Peyer's patch (tissue), 4 donors: ENCODE data around the gene COQ9. TPM values are rescaled to one million over a fixed set of nuclear protein-coding genes. Genes with fewer than 3 reads are reported as not detected.

Experiments used
- DNase-seq, 3 donors: peaks; one replicate each; pipeline ENCODE4 v3.0.0-alpha.2; 2017 to 2019
- H3K27ac ChIP-seq, 4 donors: fragments of 200-600 bp; sonication (generic); one replicate each; pipeline ENCODE4 v1.5.1; 2016 to 2019
- H3K27me3 ChIP-seq, 2 donors: fragments of 200-600 bp; sonication (generic); one replicate each; pipeline ENCODE4 v1.5.1; 2019
- H3K36me3 ChIP-seq, 3 donors: fragments of 200-600 bp; sonication (generic); one replicate each; pipeline ENCODE4 v1.5.1; 2016 to 2019
- H3K4me1 ChIP-seq, 4 donors: fragments of 200-600 bp; sonication (generic); one replicate each; pipeline ENCODE4 v1.5.1; 2016 to 2019
- H3K4me3 ChIP-seq, 4 donors: fragments of 200-600 bp; sonication (generic); 1 replicate in 3 of 4; 2 replicates in 1 of 4; pipeline ENCODE4 v1.5.1; 2016 to 2019; ENCODE audit warnings: mild to moderate bottlenecking in 1 of 4
- H3K9me3 ChIP-seq, 4 donors: fragments of 200-600 bp; sonication (generic); one replicate each; pipeline ENCODE4 v1.5.1; 2016 to 2019; ENCODE audit warnings: mild to moderate bottlenecking in 1 of 4
- POLR2A ChIP-seq, 2 donors: fragments of 450-650 bp; IDR thresholded peaks; one replicate each; pipeline ENCODE4 v1.5.1; 2017; ENCODE audit warnings: antibody characterized with exemption in 2 of 2, mild to moderate bottlenecking in 2 of 2, moderate library complexity in 2 of 2
- total RNA-seq, 4 donors: library from RNA; depleted of rRNA; stranded (reverse); fragments of >200 nt; gene quantifications; one replicate each; pipeline ENCODE4 v1.1.0, GENCODE V29; 2016
- TF ChIP-seq, protein P1 (sequence below), 6 experiments: fragments of 450-650 bp in 4 of 6; fragments of 200-600 bp in 2 of 6; sonication (generic) in 1 of 6; IDR thresholded peaks; one replicate each; pipeline ENCODE4 v1.5.1; 2017 to 2019; ENCODE audit warnings: antibody characterized with exemption in 6 of 6, mild to moderate bottlenecking in 3 of 6, moderate library complexity in 1 of 6

The COQ9 gene
- total RNA-seq, 4 donors from 2014 or later, result 87.5 to 154 (median 122) TPM

DNA sequence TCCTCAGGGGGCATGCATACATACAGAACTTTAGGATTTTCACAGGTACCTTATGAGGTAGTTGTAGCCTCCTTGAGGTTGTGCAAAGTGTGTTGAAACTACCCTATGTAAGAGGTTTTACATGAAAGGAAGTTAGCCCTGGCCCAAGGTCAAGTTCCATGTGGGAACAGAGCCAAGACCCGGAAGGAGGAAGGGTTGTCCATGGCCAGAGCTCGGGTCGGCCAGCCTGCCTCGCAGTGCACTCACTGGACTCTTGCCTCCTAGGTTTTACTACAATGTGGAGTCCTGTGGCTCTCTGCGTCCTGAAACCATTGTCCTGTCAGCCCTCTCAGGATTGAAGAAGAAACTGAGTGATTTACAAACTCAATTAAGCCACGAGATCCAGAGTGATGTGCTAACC is 23.4 kb downstream of the COQ9 start:
- H3K27ac ChIP-seq, result peak overlapping the region in 2 of 4 donors; percentile 71 to 81
- H3K4me3 ChIP-seq, result no peak overlapping the region
- peaks cover 0 to 92% (median 0%) of the 10 kb centered on the region in 3 donors for H3K36me3 ChIP-seq
- DNase-seq, result peak; percentile 15 to 84 (median 80)
- H3K9me3 ChIP-seq, result no peaks in the 10 kb centered on the region
- no peaks in the 10 kb centered on the region for H3K27me3 ChIP-seq
- TF ChIP-seq, protein P1, sequence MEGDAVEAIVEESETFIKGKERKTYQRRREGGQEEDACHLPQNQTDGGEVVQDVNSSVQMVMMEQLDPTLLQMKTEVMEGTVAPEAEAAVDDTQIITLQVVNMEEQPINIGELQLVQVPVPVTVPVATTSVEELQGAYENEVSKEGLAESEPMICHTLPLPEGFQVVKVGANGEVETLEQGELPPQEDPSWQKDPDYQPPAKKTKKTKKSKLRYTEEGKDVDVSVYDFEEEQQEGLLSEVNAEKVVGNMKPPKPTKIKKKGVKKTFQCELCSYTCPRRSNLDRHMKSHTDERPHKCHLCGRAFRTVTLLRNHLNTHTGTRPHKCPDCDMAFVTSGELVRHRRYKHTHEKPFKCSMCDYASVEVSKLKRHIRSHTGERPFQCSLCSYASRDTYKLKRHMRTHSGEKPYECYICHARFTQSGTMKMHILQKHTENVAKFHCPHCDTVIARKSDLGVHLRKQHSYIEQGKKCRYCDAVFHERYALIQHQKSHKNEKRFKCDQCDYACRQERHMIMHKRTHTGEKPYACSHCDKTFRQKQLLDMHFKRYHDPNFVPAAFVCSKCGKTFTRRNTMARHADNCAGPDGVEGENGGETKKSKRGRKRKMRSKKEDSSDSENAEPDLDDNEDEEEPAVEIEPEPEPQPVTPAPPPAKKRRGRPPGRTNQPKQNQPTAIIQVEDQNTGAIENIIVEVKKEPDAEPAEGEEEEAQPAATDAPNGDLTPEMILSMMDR (IDR thresholded peaks at IDR 0.05), result no peak
- peak in 1 of 2 donors; percentile 19 for TF ChIP-seq POLR2A (IDR thresholded peaks at IDR 0.05)
- H3K4me1 ChIP-seq, result peaks cover 0 to 40% (median 5%) of the 10 kb centered on the region in 4 donors

DNA sequence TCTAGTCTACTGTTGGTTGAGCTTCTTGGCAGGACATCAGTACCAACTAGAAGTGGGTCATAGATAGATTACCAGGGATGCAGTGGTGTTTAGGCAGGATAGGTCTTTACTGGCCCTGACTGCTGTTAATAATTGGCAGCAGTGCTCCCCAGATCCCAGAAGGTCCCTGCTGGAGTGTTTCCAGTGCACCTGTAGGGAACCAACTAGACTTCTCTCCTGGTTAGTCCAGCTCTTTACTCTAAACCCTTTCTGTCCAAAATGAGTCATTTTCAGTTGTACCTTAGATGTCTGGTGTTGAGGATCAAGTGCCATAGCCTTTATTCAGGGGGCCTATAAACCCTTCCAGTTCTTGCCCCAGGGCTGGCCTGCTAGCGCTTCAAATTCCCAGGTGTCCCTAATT is 23.9 kb downstream of the COQ9 start:
- H3K9me3 ChIP-seq, result no peaks in the 10 kb centered on the region
- H3K4me1 ChIP-seq, result peaks cover 0 to 44% (median 7%) of the 10 kb centered on the region in 4 donors
- DNase-seq, result peak in 1 of 3 donors; percentile 6
- H3K27ac ChIP-seq, result peak overlapping the region in 2 of 4 donors; percentile 71 to 81
- H3K27me3 ChIP-seq, result no peaks in the 10 kb centered on the region
- no peak for TF ChIP-seq POLR2A (IDR thresholded peaks at IDR 0.05)
- TF ChIP-seq, protein P1 (IDR thresholded peaks at IDR 0.05), result no peak
- H3K4me3 ChIP-seq, result no peak overlapping the region
- H3K36me3 ChIP-seq, result peaks cover 0 to 87% (median 0%) of the 10 kb centered on the region in 3 donors

DNA sequence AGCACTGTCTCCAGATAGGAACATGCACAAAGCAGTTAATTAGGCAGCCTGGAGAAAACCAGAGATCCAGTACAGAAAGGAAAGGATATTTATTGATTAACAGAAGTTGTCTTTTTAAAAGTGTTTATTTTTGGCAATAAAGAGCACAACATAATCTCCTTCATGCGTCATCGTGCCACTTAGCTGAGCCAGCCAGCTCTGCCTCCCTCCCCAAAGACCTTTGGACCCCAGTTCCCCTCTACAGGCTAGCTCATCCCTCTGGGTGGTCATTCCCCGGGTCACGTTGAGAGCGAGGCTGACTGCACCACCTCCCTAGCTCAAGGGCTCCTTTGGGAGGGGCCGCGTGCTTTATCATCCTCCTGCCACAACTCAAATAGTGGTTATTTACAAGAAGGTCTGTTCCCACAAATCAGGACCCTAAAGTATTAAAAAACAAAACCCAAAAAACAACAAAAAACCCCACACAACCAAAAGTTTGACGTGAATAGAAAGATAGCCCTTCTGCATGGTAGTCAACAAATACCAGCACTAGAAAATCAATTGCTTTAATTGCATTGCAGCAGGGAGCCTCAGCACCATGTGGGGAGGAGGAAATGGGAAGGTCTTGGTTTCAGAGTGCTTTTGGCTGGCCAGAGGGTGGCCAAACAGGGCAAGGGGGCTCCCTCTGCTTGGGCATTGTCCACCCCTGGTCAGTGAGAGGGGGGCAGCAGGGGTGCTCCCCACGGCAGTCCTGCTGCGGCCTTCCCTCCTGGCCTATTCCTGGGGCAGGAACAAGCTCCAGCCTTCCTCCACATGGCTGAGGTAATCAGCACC is 24.8 kb downstream of the COQ9 start:
- Histone ChIP-seq H3K9me3 (no peaks in the 10 kb centered on the region), H3K4me3 (no peak overlapping the region), H3K27me3 (no peaks in the 10 kb centered on the region), H3K4me1 (peaks cover 0 to 52% (median 8%) of the 10 kb centered on the region in 4 donors), H3K27ac (peak overlapping the region in 3 of 4 donors; percentile 26 to 81 (median 71)), H3K36me3 (peaks cover 0 to 78% (median 0%) of the 10 kb centered on the region in 3 donors)
- TF ChIP-seq POLR2A (IDR thresholded peaks at IDR 0.05), result peak in 1 of 2 donors; percentile 39
- TF ChIP-seq, protein P1 (IDR thresholded peaks at IDR 0.05), result no peak
- peak; percentile 13 to 83 (median 79) for DNase-seq

DNA sequence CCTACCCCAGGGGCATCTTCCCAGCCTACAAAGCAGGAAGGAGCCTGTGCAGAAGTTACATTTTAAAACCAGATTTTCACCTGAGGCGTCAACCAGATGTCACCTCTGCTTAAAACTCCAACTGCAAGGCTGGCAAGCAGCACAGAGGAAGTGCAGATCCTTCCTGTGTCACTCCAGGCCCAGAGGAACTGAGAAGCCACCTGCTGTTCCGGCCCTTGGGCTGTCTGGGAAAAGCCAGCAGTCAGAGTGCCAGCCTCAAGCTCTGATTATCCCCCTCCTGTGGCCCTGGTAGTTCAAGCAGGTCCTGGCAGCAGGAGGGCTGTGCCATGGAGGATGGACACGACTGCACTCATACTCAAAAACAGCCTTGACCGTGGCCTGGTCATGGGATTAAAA is 25.4 kb downstream of the COQ9 start:
- Histone ChIP-seq H3K4me1 (peaks cover 0 to 56% (median 8%) of the 10 kb centered on the region in 4 donors), H3K36me3 (peaks cover 0 to 72% (median 0%) of the 10 kb centered on the region in 3 donors), H3K27ac (peak overlapping the region in 3 of 4 donors; percentile 26 to 81 (median 71)), H3K9me3 (no peaks in the 10 kb centered on the region), H3K27me3 (no peaks in the 10 kb centered on the region), H3K4me3 (no peak overlapping the region)
- TF ChIP-seq, protein P1 (IDR thresholded peaks at IDR 0.05), result no peak
- TF ChIP-seq POLR2A (IDR thresholded peaks at IDR 0.05), result no peak
- DNase-seq, result peak in 1 of 3 donors; percentile 10

DNA sequence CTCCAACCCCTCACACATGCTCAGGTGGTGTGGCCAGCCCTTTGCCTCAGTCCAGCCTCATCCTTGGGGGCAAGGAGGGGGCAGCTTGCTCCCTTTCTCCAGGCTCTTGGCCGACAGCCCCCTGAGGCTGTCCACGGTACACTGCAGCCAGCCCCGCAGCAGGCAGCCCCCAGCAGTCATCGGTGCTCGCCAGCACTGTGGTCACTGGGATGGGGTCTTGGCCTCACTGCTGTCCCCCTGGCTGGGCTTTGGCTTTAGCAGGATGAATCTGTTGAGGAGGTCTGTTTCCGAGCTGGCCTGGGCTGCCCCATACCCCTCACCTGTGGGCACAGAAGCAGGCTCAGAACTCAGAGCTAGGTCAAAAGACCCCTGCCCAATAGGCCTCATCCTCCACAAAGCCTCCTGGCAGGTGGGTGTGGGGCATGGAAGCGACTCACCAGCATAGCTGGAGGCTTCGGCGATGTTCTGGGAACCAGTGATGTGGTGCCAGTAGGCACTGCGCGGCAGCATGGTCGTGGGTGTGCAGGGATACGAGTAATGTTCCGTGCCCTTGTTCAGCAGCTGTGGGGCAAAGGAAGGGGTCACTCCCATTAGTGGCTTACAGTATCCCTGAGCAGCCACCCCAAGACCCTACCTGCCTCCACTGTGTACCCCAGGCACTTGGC is 26.0 kb downstream of the COQ9 start:
- no peaks in the 10 kb centered on the region for H3K27me3 ChIP-seq
- no peaks in the 10 kb centered on the region for H3K9me3 ChIP-seq
- peak in 1 of 3 donors; percentile 5 for DNase-seq
- H3K27ac ChIP-seq, result peak overlapping the region in 2 of 4 donors; percentile 71 to 81
- TF ChIP-seq, protein P1 (IDR thresholded peaks at IDR 0.05), result no peak
- TF ChIP-seq POLR2A (IDR thresholded peaks at IDR 0.05), result no peak
- H3K4me1 ChIP-seq, result peaks cover 5 to 62% (median 10%) of the 10 kb centered on the region in 4 donors
- peaks cover 0 to 66% (median 0%) of the 10 kb centered on the region in 3 donors for H3K36me3 ChIP-seq
- no peak overlapping the region for H3K4me3 ChIP-seq
